MM.1S (cell line): ENCODE data around the gene KCTD11.

Source experiments
- DNase-seq: peaks from one replicate; pipeline ENCODE4 v3.0.0-alpha.2; 2015
- H2AFZ ChIP-seq: fragments of 300-600 bp; sonication (generic); 2 replicates; pipeline ENCODE4 v1.6.0; 2016; ENCODE audit warnings: antibody characterized with exemption, low read length
- H3F3A ChIP-seq: fragments of 300-600 bp; sonication (generic); 2 replicates; pipeline ENCODE4 v1.6.1; 2016; ENCODE audit warnings: mild to moderate bottlenecking, antibody characterized with exemption, low read length, moderate library complexity, mixed read lengths; ENCODE audit not compliant: insufficient read depth
- H3K27ac ChIP-seq: fragments of 300-600 bp; sonication (generic); 2 replicates; pipeline ENCODE4 v1.5.1; 2016; ENCODE audit warnings: mild to moderate bottlenecking, low read length
- H3K27me3 ChIP-seq: fragments of 300-600 bp; sonication (generic); replicated peaks from 2 replicates; pipeline ENCODE4 v1.6.0; 2016; ENCODE audit warnings: low read length; ENCODE audit not compliant: insufficient read depth
- H3K36me3 ChIP-seq: fragments of 300-600 bp; sonication (generic); replicated peaks from 2 replicates; pipeline ENCODE4 v1.6.1; 2016; ENCODE audit warnings: mild to moderate bottlenecking, low read length, mixed read lengths; ENCODE audit not compliant: insufficient read depth
- H3K4me1 ChIP-seq: fragments of 300-600 bp; sonication (generic); 2 replicates; pipeline ENCODE4 v1.6.1; 2016; ENCODE audit warnings: low read length, mixed read lengths
- H3K4me2 ChIP-seq: fragments of 300-600 bp; sonication (generic); 2 replicates; pipeline ENCODE4 v1.6.0; 2016; ENCODE audit warnings: low read depth, low read length
- H3K4me3 ChIP-seq: fragments of 300-600 bp; sonication (generic); 2 replicates; pipeline ENCODE4 v1.5.1; 2016; ENCODE audit warnings: low read length, mixed read lengths
- H3K79me2 ChIP-seq: fragments of 300-600 bp; sonication (generic); 2 replicates; pipeline ENCODE4 v1.6.1; 2016; ENCODE audit warnings: mixed run types, low read length, mixed read lengths
- H3K9ac ChIP-seq: fragments of 300-600 bp; sonication (generic); 2 replicates; pipeline ENCODE4 v1.6.1; 2016; ENCODE audit warnings: low read length, mixed read lengths
- H3K9me2 ChIP-seq: fragments of 300-600 bp; sonication (generic); replicated peaks from 2 replicates; pipeline ENCODE4 v1.6.1; 2016; ENCODE audit warnings: mild to moderate bottlenecking, low read length, mixed read lengths; ENCODE audit not compliant: insufficient read depth
- H3K9me3 ChIP-seq: fragments of 300-600 bp; sonication (generic); replicated peaks from 2 replicates; pipeline ENCODE4 v1.6.1; 2016; ENCODE audit warnings: mild to moderate bottlenecking, low read length, mixed read lengths; ENCODE audit not compliant: insufficient read depth
- H4K20me1 ChIP-seq: fragments of 300-600 bp; sonication (generic); 2 replicates; pipeline ENCODE4 v1.6.1; 2016; ENCODE audit warnings: mild to moderate bottlenecking, low read length, moderate library complexity, mixed read lengths; ENCODE audit not compliant: insufficient read depth
- EZH2 ChIP-seq: fragments of 300-600 bp; sonication (generic); optimal IDR thresholded peaks from 2 replicates; pipeline ENCODE3; 2017; ENCODE audit warnings: low read depth, mild to moderate bottlenecking, antibody characterized with exemption, low read length, mixed read lengths
- EZH2phosphoT487 ChIP-seq: fragments of 300-600 bp; sonication (generic); IDR thresholded peaks from 2 replicates; pipeline ENCODE4 v1.6.1; 2018; ENCODE audit warnings: antibody characterized with exemption, low read length
- TF ChIP-seq, protein P1 (sequence below): fragments of 300-600 bp; sonication (generic); IDR thresholded peaks from 2 replicates; pipeline ENCODE4 v1.5.1; 2016; ENCODE audit warnings: antibody characterized with exemption, low read length, mixed read lengths

Gene KCTD11

DNA sequence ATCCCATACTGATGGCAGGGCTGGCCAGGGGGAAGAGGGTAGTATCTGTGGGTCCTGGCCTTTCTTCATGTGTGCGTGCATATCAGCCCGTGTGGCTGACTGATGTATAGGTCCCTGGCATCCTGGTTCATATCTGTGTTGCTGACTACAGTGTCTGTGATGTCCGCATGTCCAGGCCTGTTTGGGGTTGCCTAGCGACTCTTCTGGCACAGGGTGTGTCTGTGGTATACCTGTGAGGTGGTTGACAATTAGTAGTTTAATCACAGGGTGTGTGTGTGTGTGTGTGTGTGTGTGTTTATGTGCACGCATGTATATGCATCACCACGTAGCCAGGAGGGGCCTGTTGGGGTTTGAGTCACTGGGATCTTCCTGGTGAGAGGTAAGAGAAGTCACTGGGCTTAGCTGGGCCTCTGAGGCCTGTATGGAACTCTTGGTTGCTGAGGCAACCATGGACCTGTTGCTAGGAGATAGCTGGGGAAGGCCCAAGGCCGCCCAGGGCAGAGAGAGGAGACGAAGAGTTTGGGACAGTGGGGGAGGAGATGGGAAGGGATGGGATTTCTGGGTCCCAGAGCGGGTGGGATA is 2.4 kb downstream of the KCTD11 start:
- Histone ChIP-seq H3K4me3 (no peak overlapping the region), H2AFZ (no peak overlapping the region), H3K9me2 (no peaks in the 10 kb centered on the region), H3K4me1 (peaks cover 5% of the 10 kb centered on the region; the same call in 1 of the 2 replicates), H3K4me2 (no peak overlapping the region), H3K9ac (no peak overlapping the region), H3K9me3 (no peaks in the 10 kb centered on the region), H3K27me3 (peaks cover 7% of the 10 kb centered on the region; the same call in 1 of the 2 replicates), H3K36me3 (no peaks in the 10 kb centered on the region), H3K27ac (no peak overlapping the region), H3F3A (0 out of 2 replicates have a peak, but pooled peaks cover 6% of the 10 kb centered on the region), H4K20me1 (no peaks in the 10 kb centered on the region), H3K79me2 (no peaks in the 10 kb centered on the region)
- no peak for TF ChIP-seq EZH2
- TF ChIP-seq, protein P1, sequence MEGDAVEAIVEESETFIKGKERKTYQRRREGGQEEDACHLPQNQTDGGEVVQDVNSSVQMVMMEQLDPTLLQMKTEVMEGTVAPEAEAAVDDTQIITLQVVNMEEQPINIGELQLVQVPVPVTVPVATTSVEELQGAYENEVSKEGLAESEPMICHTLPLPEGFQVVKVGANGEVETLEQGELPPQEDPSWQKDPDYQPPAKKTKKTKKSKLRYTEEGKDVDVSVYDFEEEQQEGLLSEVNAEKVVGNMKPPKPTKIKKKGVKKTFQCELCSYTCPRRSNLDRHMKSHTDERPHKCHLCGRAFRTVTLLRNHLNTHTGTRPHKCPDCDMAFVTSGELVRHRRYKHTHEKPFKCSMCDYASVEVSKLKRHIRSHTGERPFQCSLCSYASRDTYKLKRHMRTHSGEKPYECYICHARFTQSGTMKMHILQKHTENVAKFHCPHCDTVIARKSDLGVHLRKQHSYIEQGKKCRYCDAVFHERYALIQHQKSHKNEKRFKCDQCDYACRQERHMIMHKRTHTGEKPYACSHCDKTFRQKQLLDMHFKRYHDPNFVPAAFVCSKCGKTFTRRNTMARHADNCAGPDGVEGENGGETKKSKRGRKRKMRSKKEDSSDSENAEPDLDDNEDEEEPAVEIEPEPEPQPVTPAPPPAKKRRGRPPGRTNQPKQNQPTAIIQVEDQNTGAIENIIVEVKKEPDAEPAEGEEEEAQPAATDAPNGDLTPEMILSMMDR: no peak
- no peak for TF ChIP-seq EZH2phosphoT487
- DNase-seq: no peak

DNA sequence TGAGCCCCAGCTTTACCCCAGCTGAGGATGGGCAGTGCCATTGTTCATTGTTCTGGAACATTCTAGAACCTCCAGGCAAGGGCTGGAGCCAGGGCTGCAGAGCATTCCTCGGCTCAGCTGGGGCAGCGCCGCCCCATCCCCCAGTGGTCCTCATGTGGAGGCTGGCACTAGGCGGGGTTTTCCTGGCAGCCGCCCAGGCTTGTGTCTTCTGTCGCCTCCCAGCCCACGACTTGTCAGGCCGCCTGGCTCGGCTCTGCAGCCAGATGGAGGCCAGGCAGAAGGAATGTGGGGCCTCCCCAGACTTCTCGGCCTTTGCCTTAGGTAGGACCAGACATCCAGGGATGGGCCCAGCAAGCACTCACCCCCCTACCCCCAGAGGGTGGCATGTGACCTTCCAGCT is 3.1 kb downstream of the KCTD11 start, which contains the start of gene TMEM95:
Gene TMEM95, plus strand, starts transcription at position 104 of the 400 bp plus-strand sequence. Its CDS starts 49 bp downstream, at position 153.
- DNase-seq: no peak
- no peaks in the 10 kb centered on the region for H4K20me1 ChIP-seq
- H3K9ac ChIP-seq: no peak within 1 kb of the TSS
- H3K9me3 ChIP-seq: no peaks in the 10 kb centered on the region
- H2AFZ ChIP-seq: no peak within 1 kb of the TSS
- no peak within 1 kb of the TSS for H3K27ac ChIP-seq
- peaks cover 5% of the 10 kb centered on the region; the same call in 1 of the 2 replicates for H3K4me1 ChIP-seq
- H3K36me3 ChIP-seq: no peaks in the 10 kb centered on the region
- no peak within 1 kb of the TSS for H3K4me2 ChIP-seq
- H3K27me3 ChIP-seq: peaks cover 7% of the 10 kb centered on the region; the same call in 1 of the 2 replicates
- H3K79me2 ChIP-seq: no peaks in the 10 kb centered on the region
- no peak within 1 kb of the TSS for H3K4me3 ChIP-seq
- H3F3A ChIP-seq: 0 out of 2 replicates have a peak, but pooled peaks cover 6% of the 10 kb centered on the region
- H3K9me2 ChIP-seq: no peaks in the 10 kb centered on the region
- TF ChIP-seq EZH2 (no peak), EZH2phosphoT487 (no peak)
- TF ChIP-seq, protein P1: no peak

GRCh38 chr17:7355573-7355972 is 3.6 kb downstream of the KCTD11 start:
- TF ChIP-seq, protein P1: no peak
- TF ChIP-seq EZH2phosphoT487 (no peak), EZH2 (no peak)
- Histone ChIP-seq H3K9me2 (no peaks in the 10 kb centered on the region), H4K20me1 (no peaks in the 10 kb centered on the region), H3K4me2 (no peak overlapping the region), H3K4me1 (peaks cover 5% of the 10 kb centered on the region; the same call in 1 of the 2 replicates), H2AFZ (no peak overlapping the region), H3K36me3 (no peaks in the 10 kb centered on the region), H3F3A (0 out of 2 replicates have a peak, but pooled peaks cover 6% of the 10 kb centered on the region), H3K9ac (no peak overlapping the region), H3K79me2 (no peaks in the 10 kb centered on the region), H3K4me3 (no peak overlapping the region), H3K27ac (no peak overlapping the region), H3K27me3 (peaks cover 7% of the 10 kb centered on the region; the same call in 1 of the 2 replicates), H3K9me3 (no peaks in the 10 kb centered on the region)
- DNase-seq: no peak
